ENCODE data around the gene PSPH. TPM values are rescaled to one million over a fixed set of nuclear protein-coding genes. Genes with fewer than 3 reads are reported as not detected.
A peak's percentile ranks its signal among the peaks of the same experiment; 100 is the strongest.
"Not testable (repeated sequence)": the region's sequence is repeated elsewhere in the genome, so short reads cannot be mapped to it uniquely, and the experiment has no call there.

Gene PSPH
- 66.0 and 72.7 TPM in 2 replicates for total RNA-seq
- 39.4 TPM for polyA plus RNA-seq (2012)

DNA sequence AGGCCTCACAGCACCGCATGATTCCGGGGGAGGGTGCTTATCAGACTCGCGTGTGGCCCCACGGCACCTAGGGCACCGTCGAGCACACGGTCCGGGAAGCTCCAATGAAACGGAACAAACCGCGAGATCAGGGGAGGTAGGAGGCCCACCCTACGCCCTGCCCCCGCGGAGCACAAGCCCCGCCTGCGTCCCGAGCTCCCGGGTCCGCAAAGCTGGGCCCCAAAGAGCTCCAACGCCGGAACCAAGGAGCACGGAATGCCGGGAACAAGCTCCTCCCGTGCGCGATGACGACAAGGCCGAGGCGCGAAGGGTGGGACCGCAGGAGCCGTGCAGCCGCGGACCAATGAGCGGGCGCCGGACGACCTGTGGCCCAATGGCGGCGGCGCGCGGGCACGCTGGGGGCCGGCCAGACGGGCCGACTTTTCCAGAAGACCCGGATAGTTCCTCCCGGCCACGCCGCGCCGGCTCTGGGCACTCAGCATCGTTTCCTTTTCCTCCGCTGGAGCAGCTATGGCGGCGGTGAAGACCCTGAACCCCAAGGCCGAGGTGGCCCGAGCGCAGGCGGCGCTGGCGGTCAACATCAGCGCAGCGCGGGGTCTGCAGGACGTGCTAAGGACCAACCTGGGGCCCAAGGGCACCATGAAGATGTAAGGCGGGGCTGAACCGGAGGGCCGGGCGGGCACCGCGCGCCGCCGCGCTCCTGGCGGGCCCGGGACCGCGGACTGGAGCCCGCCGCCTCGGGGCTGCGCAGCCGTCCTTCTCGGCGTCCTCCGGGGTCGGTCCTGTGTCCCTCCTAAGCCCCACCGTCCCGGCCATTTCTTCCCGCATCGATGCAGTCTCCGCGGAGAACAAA lies at the start of gene PSPH, which contains the start of gene CCT6A:
PSPH (minus strand) TSS at position 106 of the 853 bp plus-strand sequence. CDS start 30,232 bp downstream, outside the sequence.
CCT6A (plus strand) TSS at position 427 of the 853 bp plus-strand sequence; CDS start at position 511, 84 bp downstream.
- peak; percentile 100 for DNase-seq (ENCODE audit: low read depth)

DNA sequence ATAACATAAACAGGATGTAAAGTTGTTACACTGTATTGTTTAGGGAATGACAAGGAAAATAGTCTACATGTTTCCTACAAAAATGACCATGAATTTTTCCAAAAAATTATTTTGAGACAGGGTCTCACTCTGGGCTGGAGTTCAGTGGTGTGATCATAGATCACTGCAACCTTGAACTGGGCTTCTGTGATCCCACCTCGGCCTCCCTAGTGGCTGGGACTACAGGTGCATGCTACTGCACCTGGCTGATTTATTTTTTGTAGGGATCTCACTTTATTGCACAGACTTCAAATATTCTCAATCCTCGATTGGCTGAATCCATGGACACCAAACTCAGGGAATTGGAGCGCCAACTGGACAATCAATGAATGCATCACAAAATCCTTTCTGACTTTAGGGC lies 48.4 kb upstream of the PSPH start:
- no peak for DNase-seq (ENCODE audit: low read depth)

- DNase-seq (ENCODE audit: low read depth): not testable (repeated sequence)
Measured at GRCh38 chr7:56098187-56099008, 47.2 kb upstream of the PSPH start.

DNA sequence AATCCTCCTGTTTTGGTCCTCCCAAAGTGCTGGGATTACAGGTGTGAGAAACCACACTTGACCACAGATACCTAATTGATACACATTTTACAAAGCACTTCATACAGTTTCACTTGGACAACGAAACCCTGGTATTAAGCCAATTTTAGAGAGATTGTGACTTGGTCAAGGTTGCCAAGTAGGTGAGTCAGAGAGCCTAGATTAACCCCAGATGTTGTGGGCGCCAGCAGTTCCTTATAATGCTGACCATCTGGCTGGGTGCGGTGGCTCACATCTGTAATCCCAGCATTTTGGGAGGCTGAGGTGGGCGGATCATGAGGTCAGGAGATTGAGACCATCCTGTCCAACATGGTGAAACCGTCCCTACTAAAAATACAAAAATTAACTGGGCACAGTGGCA lies 46.5 kb upstream of the PSPH start:
- DNase-seq (ENCODE audit: low read depth): peak; percentile 66

DNA sequence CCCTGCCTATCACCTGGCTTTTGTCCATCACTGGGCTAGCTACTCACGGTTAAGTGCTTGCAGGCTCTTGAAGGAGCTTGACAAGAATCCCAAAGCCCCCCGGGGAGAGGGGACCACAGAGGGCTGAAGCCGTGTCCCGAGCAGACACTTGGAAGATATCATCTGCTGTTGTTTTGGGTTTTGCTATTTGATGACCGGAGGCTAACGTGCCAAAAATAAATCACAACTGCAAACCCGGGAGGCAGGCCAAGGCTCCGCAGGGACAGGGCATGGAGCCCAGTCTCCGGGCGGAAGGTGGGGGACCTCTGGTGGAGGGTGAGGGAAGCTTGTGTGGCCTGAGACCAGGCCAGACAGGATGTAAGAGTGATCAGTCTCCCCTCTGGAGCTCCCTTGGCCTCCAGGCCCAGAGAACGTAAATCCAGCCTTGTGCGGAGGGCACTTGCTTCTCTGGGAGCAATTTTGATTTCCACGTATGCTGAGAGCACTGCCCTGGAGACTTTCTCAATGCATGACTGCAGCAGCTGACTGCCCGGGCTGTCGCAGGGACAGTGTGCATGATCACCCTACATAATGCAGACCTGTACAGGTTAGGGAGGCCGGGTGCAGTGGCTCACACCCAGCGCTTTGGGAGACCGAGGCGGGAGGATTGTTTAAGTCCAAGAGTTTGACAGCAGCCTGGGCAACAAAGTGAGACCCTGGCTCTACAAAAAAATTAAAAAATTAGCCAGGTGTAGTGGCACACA lies 41.7 kb upstream of the PSPH start, which contains the start of gene PHKG1:
PHKG1 (minus strand) TSS at position 164 of the 743 bp plus-strand sequence. CDS start 4,011 bp downstream, outside the sequence.
- DNase-seq (ENCODE audit: low read depth): peak; percentile 98

DNA sequence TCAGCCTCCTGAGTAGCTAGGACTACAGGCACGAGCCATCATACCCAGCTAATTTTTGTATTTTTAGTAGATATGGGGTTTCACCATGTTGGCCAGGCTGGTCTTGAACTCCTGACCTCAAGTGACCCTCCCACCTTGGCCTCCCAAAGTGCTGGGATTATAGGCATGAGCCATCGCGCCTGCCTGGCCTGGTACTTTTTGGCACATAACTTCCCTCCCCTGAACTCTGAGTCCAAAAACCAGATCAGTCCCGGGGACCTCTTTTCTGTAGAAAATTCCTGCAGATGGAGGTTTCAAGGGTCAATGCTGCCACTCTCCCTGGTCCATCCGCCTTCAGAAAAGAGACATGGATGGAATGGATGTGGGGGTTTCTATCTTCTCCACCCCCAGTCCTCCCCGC lies 41.1 kb upstream of the PSPH start:
- DNase-seq (ENCODE audit: low read depth): not testable (repeated sequence)

DNA sequence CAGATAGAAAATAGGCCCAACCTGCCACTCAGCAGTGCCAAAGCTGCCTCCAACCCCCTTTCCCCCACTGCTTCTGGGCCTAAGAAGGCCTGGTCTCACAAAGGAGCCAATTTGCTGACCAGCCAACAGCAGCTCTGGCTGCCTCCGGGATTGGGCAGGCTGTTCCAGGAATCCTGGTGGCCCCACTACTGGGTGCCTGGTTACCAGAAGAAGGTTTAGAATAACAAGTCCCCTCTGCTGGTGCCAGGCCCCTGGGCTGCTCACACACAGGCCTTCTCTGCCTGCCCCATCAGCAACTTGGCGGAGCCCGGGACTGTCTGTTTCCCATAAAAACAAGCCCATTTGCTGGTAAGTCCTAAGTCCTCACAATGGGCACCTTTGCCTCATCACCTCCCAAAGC lies 40.3 kb upstream of the PSPH start:
- DNase-seq (ENCODE audit: low read depth): peak; percentile 82

DNA sequence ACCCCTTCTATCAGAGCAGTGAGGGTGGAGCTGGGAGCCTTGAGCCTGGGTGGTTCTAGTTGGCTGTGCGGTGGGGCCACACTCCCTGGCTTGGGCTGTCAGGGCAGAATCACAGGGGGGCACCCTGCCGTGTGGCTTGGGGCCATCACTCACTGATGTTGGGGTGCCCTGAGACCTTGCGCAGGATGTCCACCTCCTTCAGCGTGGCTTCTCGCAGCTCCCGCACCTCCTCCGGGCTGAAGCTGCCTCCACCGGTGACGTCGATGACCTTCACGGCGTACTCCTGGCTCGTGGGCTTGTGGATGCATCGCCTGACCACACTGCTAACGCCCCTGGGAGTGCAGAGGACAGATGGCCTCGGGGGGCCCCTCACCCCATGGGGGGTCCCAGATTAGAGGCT lies 36.2 kb upstream of the PSPH start:
- DNase-seq (ENCODE audit: low read depth): no peak

GRCh38 chr7:56086761-56087160 lies 35.5 kb upstream of the PSPH start:
- no peak for DNase-seq (ENCODE audit: low read depth)

DNA sequence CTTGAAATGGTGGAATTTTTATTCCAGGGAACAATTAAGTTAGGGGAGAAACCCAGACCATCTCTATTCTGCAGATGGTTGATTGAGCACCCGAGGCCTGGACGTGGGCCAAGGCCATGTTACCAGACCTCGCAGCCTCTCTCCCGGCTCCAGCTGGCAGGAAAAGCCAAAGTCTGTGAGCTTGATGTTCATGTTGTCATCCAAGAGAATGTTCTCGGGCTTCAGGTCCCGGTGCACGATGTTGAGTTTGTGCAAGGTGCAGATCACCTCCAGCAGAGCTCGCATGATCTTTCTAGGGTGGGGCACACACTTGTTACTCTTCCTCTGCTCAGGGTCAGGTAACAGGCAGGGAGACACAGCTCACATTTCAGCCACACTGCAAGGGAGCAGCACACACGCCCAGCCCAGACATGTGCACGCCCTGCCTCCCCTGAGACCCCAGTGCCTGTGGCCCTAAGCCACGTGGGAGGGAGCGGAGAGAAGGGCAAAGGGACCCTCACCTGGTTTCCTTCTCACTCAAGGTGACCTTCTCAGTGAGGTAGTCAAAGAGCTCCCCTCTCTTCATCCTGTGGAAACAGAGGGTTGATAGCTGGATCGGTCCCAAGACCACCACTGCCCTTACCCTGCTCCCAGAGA lies 32.0 kb upstream of the PSPH start:
- peak; percentile 83 for DNase-seq (ENCODE audit: low read depth)

DNA sequence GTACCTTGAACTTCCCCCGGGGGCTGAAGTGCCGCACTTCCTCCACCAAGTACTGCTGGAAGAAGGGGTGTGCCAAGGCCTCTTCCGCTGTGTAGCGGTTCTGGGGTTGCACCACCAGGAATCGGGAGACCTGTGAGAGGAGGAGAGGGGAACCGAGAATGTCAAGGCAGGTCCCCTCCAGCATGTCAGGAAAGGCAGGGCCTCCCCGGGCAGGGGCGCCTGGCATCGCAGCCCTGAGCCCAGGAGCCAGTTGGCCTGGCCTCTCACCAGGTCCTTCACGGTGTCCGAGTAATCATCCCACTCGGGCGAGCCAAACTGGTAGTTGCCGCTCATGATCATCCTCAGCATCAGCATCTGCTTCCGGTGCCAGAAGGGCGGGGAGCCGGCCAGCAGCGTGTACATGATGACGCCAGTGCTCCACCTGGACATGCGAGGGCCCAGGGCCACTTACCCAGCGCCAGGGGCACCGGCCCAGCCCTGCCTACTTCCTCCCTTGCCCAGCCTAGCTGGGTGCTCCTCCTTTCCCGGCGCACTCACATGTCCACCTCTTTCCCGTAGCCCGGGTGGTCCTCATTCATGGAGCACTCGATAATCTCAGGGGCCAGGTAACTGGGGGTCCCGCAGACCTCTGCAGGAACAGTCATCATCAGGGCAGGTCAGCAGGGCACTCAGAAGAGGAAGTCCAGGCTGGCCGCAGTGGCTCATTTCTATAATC lies 30.5 kb upstream of the PSPH start:
- DNase-seq (ENCODE audit: low read depth): no peak

DNA sequence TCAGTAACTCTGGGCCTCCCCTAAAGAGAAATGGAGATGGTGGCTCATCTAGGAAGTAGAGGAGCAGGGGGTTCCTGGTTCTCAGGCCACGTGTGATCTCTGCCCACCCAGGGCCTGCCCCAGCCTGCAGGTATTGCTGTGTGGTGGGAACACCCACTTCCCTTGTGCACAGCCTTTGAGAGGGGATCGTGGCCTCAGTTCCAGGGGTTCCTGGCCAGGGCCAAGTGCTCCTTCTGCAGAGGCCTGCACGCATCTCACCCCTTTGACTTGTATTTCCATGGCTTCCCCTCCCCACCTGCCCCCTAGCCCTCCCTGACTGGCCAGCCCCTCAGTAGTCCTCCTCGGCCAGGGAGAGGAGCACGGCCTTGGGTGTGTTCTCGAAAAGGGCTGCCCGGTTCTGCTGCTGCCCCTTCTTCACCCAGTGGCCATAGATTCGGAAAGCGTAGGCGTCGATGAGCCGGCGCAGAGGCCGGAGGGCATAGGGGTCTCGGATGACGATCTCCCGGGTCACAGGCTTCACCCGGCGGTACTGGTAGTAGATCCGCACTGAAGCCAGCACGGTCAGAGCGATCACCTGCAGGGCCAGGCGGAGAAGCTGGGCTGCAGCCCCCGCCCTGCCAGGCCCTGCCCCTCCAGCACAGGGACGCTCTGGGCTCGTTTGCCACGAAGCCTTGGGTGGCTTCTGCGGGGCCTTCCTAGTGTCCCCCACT lies 29.6 kb upstream of the PSPH start:
- not testable (repeated sequence) for DNase-seq (ENCODE audit: low read depth)

GRCh38 chr7:56079450-56080185 lies 28.4 kb upstream of the PSPH start:
- peak; percentile 93 for DNase-seq (ENCODE audit: low read depth)

- DNase-seq (ENCODE audit: low read depth): no peak
Measured at GRCh38 chr7:56078196-56078595, 27.0 kb upstream of the PSPH start.

DNA sequence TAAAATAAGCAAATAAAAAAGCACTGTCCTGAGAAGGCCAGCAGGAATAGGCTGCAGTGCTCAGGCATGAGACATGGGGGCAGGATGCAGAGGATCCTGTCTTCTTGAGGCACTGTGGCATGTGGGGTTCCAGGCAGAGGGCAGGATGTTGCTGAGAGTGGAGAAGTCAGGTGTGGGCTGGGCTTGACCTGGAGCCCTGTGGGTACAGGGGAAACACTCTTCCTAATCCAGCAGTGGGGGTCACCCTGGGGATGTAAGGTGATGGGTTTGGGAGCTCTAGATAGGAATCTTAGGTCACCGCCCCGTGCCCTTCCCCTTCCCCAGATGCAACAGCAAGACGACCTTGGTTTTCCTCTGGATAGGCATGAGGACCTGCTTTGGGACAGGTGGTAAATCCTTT lies 26.4 kb upstream of the PSPH start:
- DNase-seq (ENCODE audit: low read depth): no peak

DNA sequence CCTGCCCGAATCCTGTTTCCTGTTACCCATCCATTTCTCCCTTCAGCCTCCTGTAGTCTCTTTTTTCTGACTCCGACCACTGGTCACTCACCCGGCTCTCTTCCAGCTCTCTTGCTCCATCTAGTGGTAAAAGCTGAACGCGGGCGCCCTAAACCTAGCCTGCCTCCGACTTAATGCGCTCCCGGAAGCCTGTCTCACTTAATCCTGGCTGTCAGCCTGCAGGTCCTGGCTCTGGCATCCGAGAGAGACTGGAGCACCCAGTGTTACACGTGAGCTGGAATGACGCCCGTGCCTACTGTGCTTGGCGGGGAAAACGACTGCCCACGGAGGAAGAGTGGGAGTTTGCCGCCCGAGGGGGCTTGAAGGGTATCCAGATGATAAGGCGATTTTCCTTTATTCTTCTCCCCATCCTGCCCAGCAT lies 23.1 kb upstream of the PSPH start:
- DNase-seq (ENCODE audit: low read depth): peak; percentile 92

DNA sequence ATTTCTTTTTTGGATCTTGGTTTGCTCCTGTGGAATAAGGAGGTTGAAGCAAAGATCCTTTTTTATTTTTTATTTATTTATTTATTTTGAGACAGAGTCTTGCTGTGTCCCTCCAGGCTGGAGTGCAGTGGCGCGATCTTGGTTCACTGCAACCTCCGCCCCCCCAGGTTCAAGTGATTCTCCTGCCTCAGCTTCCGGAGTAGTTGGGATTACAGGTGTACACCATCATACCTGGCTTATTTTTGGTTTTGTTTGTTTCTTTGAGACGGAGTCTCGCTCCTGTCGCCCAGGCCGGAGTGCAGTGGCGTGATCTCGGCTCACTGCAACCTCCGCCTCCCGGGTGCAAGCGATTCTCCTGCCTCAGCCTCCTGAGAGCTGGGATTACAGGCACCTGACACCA lies 15.1 kb upstream of the PSPH start:
- DNase-seq (ENCODE audit: low read depth): not testable (repeated sequence)

DNA sequence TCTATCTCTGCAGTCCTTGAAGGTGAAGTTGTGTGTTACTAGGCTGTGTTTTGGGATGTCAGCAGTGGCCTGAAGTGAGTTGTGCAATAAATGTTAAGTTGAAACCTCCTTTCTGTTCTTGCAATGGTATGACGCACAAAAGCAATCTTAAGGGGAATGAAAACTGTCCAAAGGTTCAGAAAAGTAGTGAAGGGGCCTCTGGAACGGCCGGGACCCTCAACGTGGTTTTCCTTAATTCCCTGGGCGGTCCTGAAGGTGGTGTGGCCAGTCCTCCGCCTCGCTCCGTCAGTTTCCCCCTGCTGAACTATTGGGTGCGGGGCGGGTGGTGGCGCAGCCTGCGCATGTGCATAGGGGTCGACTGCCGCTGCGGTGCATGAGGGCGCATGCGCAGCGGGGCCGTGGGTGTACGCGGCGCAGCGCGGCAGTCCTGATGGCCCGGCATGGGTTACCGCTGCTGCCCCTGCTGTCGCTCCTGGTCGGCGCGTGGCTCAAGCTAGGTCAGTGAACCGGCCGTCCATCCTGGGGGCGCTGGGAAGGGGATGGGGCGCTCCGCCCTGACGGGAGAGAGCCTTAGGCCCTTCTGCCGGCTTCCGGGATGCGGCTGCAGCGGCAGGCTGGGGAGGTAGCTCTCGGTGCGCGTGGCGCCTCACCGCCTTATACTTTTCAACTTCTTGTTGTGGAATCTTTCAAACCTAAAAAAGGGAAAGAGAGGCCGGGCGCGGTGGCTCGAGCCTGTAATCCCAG lies 12.8 kb upstream of the PSPH start, which contains the start of gene SUMF2:
SUMF2 (plus strand) TSS at position 405 of the 744 bp plus-strand sequence; CDS start at position 431, 26 bp downstream.
- DNase-seq (ENCODE audit: low read depth): peak; percentile 96

Measured in myocyte (in vitro differentiated cells).